ENCODE results near the gene FHL3. TPM values are rescaled to one million over a fixed set of nuclear protein-coding genes. Genes with fewer than 3 reads are reported as not detected.

Gene FHL3
- total and polyA plus RNA-seq, 9 of the 15 experiments (the other 6 are each of a cell fraction or from before 2014, with no cell fraction given) = 6.1 to 144 (median 34.1) TPM

GRCh38 chr1:38009088-38009840, 4.0 kb upstream of the FHL3 start (continued):
- peak; percentile 42; the same call in 1 of the 2 replicates for TF ChIP-seq TFAP4 (CRISPR knock-in tag; IDR thresholded peaks at IDR 0.05; ENCODE audit: borderline replicate concordance)

GRCh38 chr1:38006008-38006828, 904 bp upstream of the FHL3 start:
- Histone ChIP-seq H3K4me3 (peak overlapping the region; percentile 65), H3K36me3 (ENCODE audit: control insufficient read depth, insufficient read depth, low read length) (peaks cover 27% of the 10 kb centered on the region), H3K27me3 (ENCODE audit: control insufficient read depth in 2 of 2, insufficient read depth in 2 of 2, low read length in 2 of 2) (no peaks in the 10 kb centered on the region), H3K79me2 (ENCODE audit: control insufficient read depth, insufficient read depth, low read length) (peaks cover 51% of the 10 kb centered on the region), H4K20me1 (replicated peaks; ENCODE audit: control insufficient read depth, insufficient read depth, low read length) (0 out of 2 replicates have a peak, but pooled peaks cover 9% of the 10 kb centered on the region), H3K9ac (ENCODE audit: insufficient read depth in 1 of 2, low read depth in 2 of 2, low read length in 2 of 2) (peak overlapping the region; percentile 58 to 90), H2AFZ (ENCODE audit: low read depth, low read length) (peak overlapping the region; percentile 82), H3K4me1 (replicated peaks in 1 of 2; ENCODE audit: control insufficient read depth in 2 of 2, insufficient read depth in 2 of 2, low read length in 2 of 2) (peaks cover 50 to 55% of the 10 kb centered on the region in 2 experiments), H3K27ac (ENCODE audit: extremely low read depth, low read depth, low read length) (peak overlapping the region; percentile 82), H3K4me2 (ENCODE audit: insufficient read depth, low read length) (peak overlapping the region; percentile 88), H3K9me1 (ENCODE audit: control insufficient read depth, insufficient read depth, low read length) (no peaks in the 10 kb centered on the region), H3K9me3 (replicated peaks; ENCODE audit: control insufficient read depth, insufficient read depth, low read depth, low read length) (no peaks in the 10 kb centered on the region)
- intact Hi-C loops (cut with micrococcal nuclease) (no loop called here), in situ Hi-C loops (cut with MboI) (no loop called here)
- peak in 1 of 4 experiments; percentile 65 for DNase-seq (ENCODE audit: extremely low read depth in 1 of 4, low spot score in 3 of 4)
- BruUV-seq (replicated peaks) = TSS peak; percentile 66
- FAIRE-seq = no peak
- ChIA-PET CTCF (ENCODE audit: low intra/inter-chr PET ratio) (no interaction called here), POLR2A (no interaction called here)
- ATAC-seq = no peak
- 49% methylated on average over 9 of the region's 12 CpGs for WGBS (ENCODE audit: insufficient coverage, low coverage, missing lambda C conversion rate)
- peak; percentile 60 for TF ChIP-seq ZNF263 (CRISPR knock-in tag; IDR thresholded peaks at IDR 0.05; ENCODE audit: borderline replicate concordance)
- 0 out of 2 replicates have a peak, but pooled peaks have one; percentile 24 for TF ChIP-seq HDAC2 (IDR thresholded peaks at IDR 0.05)
- TF ChIP-seq ZNF316 (IDR thresholded peaks at IDR 0.05) = peak; percentile 72
- TF ChIP-seq SMAD1 (IDR thresholded peaks at IDR 0.05; ENCODE audit: low read depth, low read length, partially characterized antibody) = peak; percentile 46
- no peak for TF ChIP-seq PHF20 (IDR thresholded peaks at IDR 0.05; ENCODE audit: partially characterized antibody)
- no peak for TF ChIP-seq ZNF212 (CRISPR knock-in tag; IDR thresholded peaks at IDR 0.05)
- no peak for TF ChIP-seq ZNF717 (CRISPR knock-in tag; IDR thresholded peaks at IDR 0.05)
- TF ChIP-seq MYC (IDR thresholded peaks at IDR 0.05; ENCODE audit: low read depth, low read length) = 0 out of 2 replicates have a peak, but pooled peaks have one; percentile 31
- TF ChIP-seq MYC (CRISPR knock-in tag; IDR thresholded peaks at IDR 0.05; ENCODE audit: borderline replicate concordance, low read depth) = no peak
- TF ChIP-seq MAX (CRISPR knock-in tag; IDR thresholded peaks at IDR 0.05) = peak; percentile 0; the same call in 1 of the 2 replicates
- TF ChIP-seq LARP7 (IDR thresholded peaks at IDR 0.05) = no peak
- peak; percentile 1; the same call in 1 of the 2 replicates for TF ChIP-seq ZBTB7A (IDR thresholded peaks at IDR 0.05; ENCODE audit: borderline replicate concordance, control insufficient read depth, low read depth, low read length)
- peak in 1 of 2 experiments; percentile 56 for TF ChIP-seq E2F6 (IDR thresholded peaks at IDR 0.05; ENCODE audit: borderline replicate concordance in 1 of 2, extremely low read depth in 1 of 2, insufficient read depth in 1 of 2, insufficient read length in 1 of 2, low read depth in 1 of 2, low read length in 1 of 2, poor library complexity in 1 of 2, severe bottlenecking in 1 of 2)
